Esophagus muscularis mucosa (tissue), 4 donors: Measurements from ENCODE around the gene IRF8. TPM values are rescaled to one million over a fixed set of nuclear protein-coding genes. Genes with fewer than 3 reads are reported as not detected.

Experiments
- DNase-seq: peaks from one replicate; pipeline ENCODE4 v3.0.0-alpha.2; 2017; ENCODE audit errors: extremely low spot score
- H3K27ac ChIP-seq, 4 donors: fragments of 200-600 bp; sonication (generic); replicated peaks in 1 of 4; 1 replicate in 3 of 4; 2 replicates in 1 of 4; pipeline ENCODE4 v1.5.1; 2016 to 2019; ENCODE audit warnings: mild to moderate bottlenecking in 1 of 4
- H3K27me3 ChIP-seq, 4 donors: fragments of 200-600 bp; sonication (generic); one replicate each; pipeline versions ENCODE4 v1.5.1 to v1.6.0; 2016 to 2019
- H3K36me3 ChIP-seq, 4 donors: fragments of 200-600 bp; sonication (generic); one replicate each; pipeline ENCODE4 v1.5.1; 2016 to 2019
- H3K4me1 ChIP-seq, 4 donors: fragments of 200-600 bp; sonication (generic); one replicate each; pipeline ENCODE4 v1.5.1; 2016 to 2019
- H3K4me3 ChIP-seq, 4 donors: fragments of 200-600 bp; sonication (generic); 1 replicate in 2 of 4; 2 replicates in 2 of 4; pipeline ENCODE4 v1.5.1; 2016 to 2019; ENCODE audit warnings: mild to moderate bottlenecking in 4 of 4, moderate library complexity in 1 of 4
- H3K9me3 ChIP-seq, 4 donors: fragments of 200-600 bp; sonication (generic); 1 replicate in 3 of 4; 2 replicates in 1 of 4; pipeline ENCODE4 v1.5.1; 2016 to 2019
- CTCF ChIP-seq, 3 experiments: fragments of 200-600 bp in 2 of 3; fragments of 450-650 bp in 1 of 3; sonication (generic) in 2 of 3; IDR thresholded peaks; one replicate each; pipeline ENCODE4 v1.5.1; 2017 to 2019; ENCODE audit warnings: antibody characterized with exemption in 3 of 3, mild to moderate bottlenecking in 2 of 3, moderate library complexity in 1 of 3
- EP300 ChIP-seq: sonication (generic); formaldehyde crosslinking; IDR thresholded peaks from one replicate; pipeline ENCODE4 v1.6.1; 2017; ENCODE audit warnings: antibody characterized with exemption
- POLR2A ChIP-seq: fragments of 450-650 bp; IDR thresholded peaks from one replicate; pipeline ENCODE4 v1.6.1; 2017; ENCODE audit warnings: antibody characterized with exemption, moderate library complexity, mild to moderate bottlenecking, low read depth
- POLR2AphosphoS5 ChIP-seq, 2 donors: sonication (generic); formaldehyde crosslinking; IDR thresholded peaks; one replicate each; pipeline ENCODE4 v1.6.1; 2017; ENCODE audit warnings: antibody characterized with exemption in 2 of 2
- whole genome bisulfite sequencing: methylation state at CpG from one replicate; pipeline ENCODE4 v1.1.5; 2018; 5-methylcytosine and 5-hydroxymethylcytosine counted together
- intact Hi-C: fragments of 100-400 bp; cut with DNase I; formaldehyde crosslinking; loops from one replicate; pipeline ENCODE4 v1.15.1; 2023
- small RNA-seq, 3 donors: library from RNA; depleted of rRNA; stranded (forward); fragments of <200 nt; gene quantifications; one replicate each; pipeline ENCODE3, GENCODE V24; 2016
- total RNA-seq, 4 donors: library from RNA; depleted of rRNA; stranded (reverse); fragments of >200 nt; gene quantifications; one replicate each; pipeline versions ENCODE4 v1.1.0 to v1.2.1, GENCODE V29; 2016

IRF8 gene
- total RNA-seq, 4 donors from 2014 or later, result 5.1 to 12.9 (median 10.4) TPM

GRCh38 chr16:85969591-85969990 lies 70.6 kb downstream of the IRF8 start:
- WGBS, result 65% methylated on average over 9 of the region's 9 CpGs
- DNase-seq, result no peak
- no peaks in the 10 kb centered on the region for H3K27me3 ChIP-seq
- peaks cover 0 to 9% (median 7%) of the 10 kb centered on the region in 4 donors for H3K4me1 ChIP-seq
- TF ChIP-seq POLR2AphosphoS5 (IDR thresholded peaks at IDR 0.05), result no peak
- TF ChIP-seq EP300, result no peak
- no peak for TF ChIP-seq CTCF (IDR thresholded peaks at IDR 0.05)
- no peak for TF ChIP-seq POLR2A
- no peak overlapping the region for H3K27ac ChIP-seq
- no peaks in the 10 kb centered on the region for H3K9me3 ChIP-seq
- no peaks in the 10 kb centered on the region for H3K36me3 ChIP-seq
- intact Hi-C loops, result no loop called here
- no peak overlapping the region for H3K4me3 ChIP-seq

- DNase-seq, result no peak
- Histone ChIP-seq H3K4me1 (peaks cover 0 to 8% (median 7%) of the 10 kb centered on the region in 4 donors), H3K36me3 (no peaks in the 10 kb centered on the region), H3K9me3 (no peaks in the 10 kb centered on the region), H3K27ac (no peak overlapping the region), H3K4me3 (no peak overlapping the region), H3K27me3 (no peaks in the 10 kb centered on the region)
- WGBS, result 78% methylated on average over 14 of the region's 14 CpGs
- intact Hi-C loops, result no loop called here
- TF ChIP-seq POLR2A, result no peak
Measured at GRCh38 chr16:85970016-85970733, 71.2 kb downstream of the IRF8 start.

- no peak for TF ChIP-seq EP300
- TF ChIP-seq POLR2A, result no peak
- TF ChIP-seq CTCF (IDR thresholded peaks at IDR 0.05), result no peak
- TF ChIP-seq POLR2AphosphoS5 (IDR thresholded peaks at IDR 0.05), result no peak
- no peaks in the 10 kb centered on the region for H3K36me3 ChIP-seq
- H3K9me3 ChIP-seq, result no peaks in the 10 kb centered on the region
- no peaks in the 10 kb centered on the region for H3K27me3 ChIP-seq
- H3K4me1 ChIP-seq, result peaks cover 0 to 8% (median 7%) of the 10 kb centered on the region in 4 donors
- intact Hi-C loops, result no loop called here
- no peak for DNase-seq
- 81% methylated on average over 3 of the region's 3 CpGs for WGBS
- H3K4me3 ChIP-seq, result no peak overlapping the region
- no peak overlapping the region for H3K27ac ChIP-seq
Measured at GRCh38 chr16:85970738-85971137, 71.8 kb downstream of the IRF8 start.

Small RNA genes lying within 50 kb of the gene (small RNA-seq; reads per million reads assigned to genes)
- 0 to 0.33 (median 0) reads per million in 3 donors for gene MIR6774

Other genes starting within 250 kb of the IRF8 start
- under 1 TPM in 2 of 4 donors, not detected in 2; 0.17 to 0.84 TPM for gene GINS2, start 210.2 kb upstream of the IRF8 start, total RNA-seq
- gene C16orf74, start 148.1 kb upstream of the IRF8 start, total RNA-seq, result 1 to 10 TPM in 1 of 4 donors, under 1 TPM in 2, not detected in 1; 0.83 to 2.4 (median 0.83) TPM
- 10 to 100 TPM; 26.0 to 41.3 (median 27.6) TPM for gene EMC8, start 99.6 kb upstream of the IRF8 start, total RNA-seq
- gene COX4I1, start 99.5 kb upstream of the IRF8 start, total RNA-seq, result 100 to 1,000 TPM; 555 to 640 (median 575) TPM